Right lobe of liver (tissue), 4 donors: ENCODE data around the gene SPTBN5.

Experiments used
- POLR2A ChIP-seq: fragments of 450-650 bp; IDR thresholded peaks from one replicate; pipeline ENCODE4 v1.6.1; 2017; ENCODE audit warnings: antibody characterized with exemption, mild to moderate bottlenecking
- TF ChIP-seq, protein P1 (sequence below), 4 donors: fragments of 200-600 bp in 3 of 4; fragments of 450-650 bp in 1 of 4; IDR thresholded peaks; one replicate each; pipeline versions ENCODE4 v1.5.1 to v1.8.0; 2016 to 2022; ENCODE audit warnings: antibody characterized with exemption in 4 of 4, mild to moderate bottlenecking in 2 of 4
- donor health status: DM: no; HTN: no; CAD: no.
- donor health status: DM: no; HTN: no; CAD: no.
- donor health status: DM: no; HTN: yes; CAD: no.

- TF ChIP-seq, protein P1, sequence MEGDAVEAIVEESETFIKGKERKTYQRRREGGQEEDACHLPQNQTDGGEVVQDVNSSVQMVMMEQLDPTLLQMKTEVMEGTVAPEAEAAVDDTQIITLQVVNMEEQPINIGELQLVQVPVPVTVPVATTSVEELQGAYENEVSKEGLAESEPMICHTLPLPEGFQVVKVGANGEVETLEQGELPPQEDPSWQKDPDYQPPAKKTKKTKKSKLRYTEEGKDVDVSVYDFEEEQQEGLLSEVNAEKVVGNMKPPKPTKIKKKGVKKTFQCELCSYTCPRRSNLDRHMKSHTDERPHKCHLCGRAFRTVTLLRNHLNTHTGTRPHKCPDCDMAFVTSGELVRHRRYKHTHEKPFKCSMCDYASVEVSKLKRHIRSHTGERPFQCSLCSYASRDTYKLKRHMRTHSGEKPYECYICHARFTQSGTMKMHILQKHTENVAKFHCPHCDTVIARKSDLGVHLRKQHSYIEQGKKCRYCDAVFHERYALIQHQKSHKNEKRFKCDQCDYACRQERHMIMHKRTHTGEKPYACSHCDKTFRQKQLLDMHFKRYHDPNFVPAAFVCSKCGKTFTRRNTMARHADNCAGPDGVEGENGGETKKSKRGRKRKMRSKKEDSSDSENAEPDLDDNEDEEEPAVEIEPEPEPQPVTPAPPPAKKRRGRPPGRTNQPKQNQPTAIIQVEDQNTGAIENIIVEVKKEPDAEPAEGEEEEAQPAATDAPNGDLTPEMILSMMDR (IDR thresholded peaks at IDR 0.05), result no peak
- TF ChIP-seq POLR2A, result no peak
Observed at GRCh38 chr15:41917767-41918430, 24.0 kb upstream of the SPTBN5 start.
